HG03175 (cell line): ENCODE measurements around the gene CTXN1.

Experiments
- ATAC-seq: cut with Tn5 transposase; IDR thresholded peaks from one replicate; pipeline ENCODE4 v1.9.1; 2021; ENCODE audit warnings: mild to moderate bottlenecking, moderate library complexity; ENCODE audit not compliant: unreplicated experiment

The CTXN1 gene

GRCh38 chr19:7877249-7877836 is 48.6 kb downstream of the CTXN1 start:
- no peak for ATAC-seq

- ATAC-seq, result no peak
Measured at GRCh38 chr19:7874897-7875273, 51.0 kb downstream of the CTXN1 start.
